Measurements from ENCODE around the gene ELF5.
A peak's percentile ranks its signal among the peaks of the same experiment; 100 is the strongest.

The ELF5 gene

DNA sequence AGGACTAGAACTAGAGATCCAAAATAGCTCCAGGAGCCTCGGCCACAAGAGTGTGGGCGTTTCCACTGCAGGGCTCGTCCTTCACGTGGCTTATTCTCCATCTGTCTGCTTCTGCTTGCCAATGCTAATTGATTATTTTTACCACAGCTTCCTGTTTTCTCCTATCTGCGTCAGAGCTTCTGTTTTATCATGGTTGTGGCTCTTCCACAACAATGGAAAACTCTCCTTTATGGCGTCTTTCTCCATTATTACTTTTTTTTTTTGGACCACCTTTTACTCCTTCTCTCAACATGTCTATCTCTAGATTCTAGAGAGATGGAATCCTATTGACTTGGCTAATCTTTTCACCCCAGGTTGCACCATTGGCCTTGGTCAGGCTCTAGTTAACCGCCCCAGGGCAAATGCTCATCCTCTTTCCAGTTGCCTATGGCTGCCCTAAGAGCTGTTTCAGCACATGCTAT, 49.0 kb downstream of the ELF5 start:
- Histone ChIP-seq H3K9me3 (ENCODE audit: insufficient read depth, low read length) (peaks cover 13% of the 10 kb centered on the region), H3K4me3 (ENCODE audit: insufficient read length, low read depth) (no peak overlapping the region), H3K4me1 (ENCODE audit: insufficient read depth, insufficient read length) (no peaks in the 10 kb centered on the region), H3K36me3 (ENCODE audit: insufficient read depth, insufficient read length, low read length) (no peaks in the 10 kb centered on the region), H3K27me3 (ENCODE audit: insufficient read depth, insufficient read length) (no peaks in the 10 kb centered on the region), H3K9ac (ENCODE audit: insufficient read length, low read depth) (no peak overlapping the region)
- DNase-seq (ENCODE audit: low read depth, low spot score) = no peak
- TF ChIP-seq ZNF274 (IDR thresholded peaks at IDR 0.05; ENCODE audit: low read depth, low read length) (no peak), YY1 (IDR thresholded peaks at IDR 0.05; ENCODE audit: insufficient read depth, insufficient read length) (no peak), SUZ12 (IDR thresholded peaks at IDR 0.05; ENCODE audit: extremely low read depth, insufficient read depth, insufficient read length) (no peak)

DNA sequence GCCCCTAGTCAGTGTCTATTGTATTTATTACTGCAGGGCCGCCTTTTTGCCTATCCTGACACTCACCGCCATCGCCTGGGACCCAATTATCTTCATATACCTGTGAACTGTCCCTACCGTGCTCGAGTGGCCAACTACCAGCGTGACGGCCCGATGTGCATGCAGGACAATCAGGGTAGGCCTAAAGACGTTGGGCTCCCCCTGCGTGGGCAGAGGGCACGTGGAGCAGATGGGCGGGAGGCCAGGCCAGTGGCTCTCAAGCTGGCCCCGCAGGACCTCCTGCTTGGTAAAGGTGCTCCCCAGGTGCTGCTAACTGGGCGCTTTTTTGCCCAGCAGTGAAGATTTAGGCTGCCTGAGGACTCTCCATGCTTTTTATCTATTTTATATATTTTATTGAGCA, 52.4 kb downstream of the ELF5 start:
- Histone ChIP-seq H3K27me3 (ENCODE audit: insufficient read depth, insufficient read length) (no peaks in the 10 kb centered on the region), H3K9ac (ENCODE audit: insufficient read length, low read depth) (no peak overlapping the region), H3K9me3 (ENCODE audit: insufficient read depth, low read length) (no peaks in the 10 kb centered on the region), H3K4me1 (ENCODE audit: insufficient read depth, insufficient read length) (no peaks in the 10 kb centered on the region), H3K36me3 (ENCODE audit: insufficient read depth, insufficient read length, low read length) (no peaks in the 10 kb centered on the region), H3K4me3 (ENCODE audit: insufficient read length, low read depth) (no peak overlapping the region)
- DNase-seq (ENCODE audit: low read depth, low spot score) = no peak
- TF ChIP-seq ZNF274 (IDR thresholded peaks at IDR 0.05; ENCODE audit: low read depth, low read length) (no peak), YY1 (IDR thresholded peaks at IDR 0.05; ENCODE audit: insufficient read depth, insufficient read length) (no peak)

GRCh38 chr11:34460278-34460677, 53.3 kb downstream of the ELF5 start:
- Histone ChIP-seq H3K4me3 (ENCODE audit: insufficient read length, low read depth) (no peak overlapping the region), H3K36me3 (ENCODE audit: insufficient read depth, insufficient read length, low read length) (no peaks in the 10 kb centered on the region), H3K9me3 (ENCODE audit: insufficient read depth, low read length) (no peaks in the 10 kb centered on the region), H3K4me1 (ENCODE audit: insufficient read depth, insufficient read length) (no peaks in the 10 kb centered on the region), H3K9ac (ENCODE audit: insufficient read length, low read depth) (no peak overlapping the region), H3K27me3 (ENCODE audit: insufficient read depth, insufficient read length) (no peaks in the 10 kb centered on the region)
- DNase-seq (ENCODE audit: low read depth, low spot score) = no peak
- TF ChIP-seq YY1 (IDR thresholded peaks at IDR 0.05; ENCODE audit: insufficient read depth, insufficient read length) (no peak), SUZ12 (IDR thresholded peaks at IDR 0.05; ENCODE audit: extremely low read depth, insufficient read depth, insufficient read length) (no peak), ZNF274 (IDR thresholded peaks at IDR 0.05; ENCODE audit: low read depth, low read length) (no peak)

DNA sequence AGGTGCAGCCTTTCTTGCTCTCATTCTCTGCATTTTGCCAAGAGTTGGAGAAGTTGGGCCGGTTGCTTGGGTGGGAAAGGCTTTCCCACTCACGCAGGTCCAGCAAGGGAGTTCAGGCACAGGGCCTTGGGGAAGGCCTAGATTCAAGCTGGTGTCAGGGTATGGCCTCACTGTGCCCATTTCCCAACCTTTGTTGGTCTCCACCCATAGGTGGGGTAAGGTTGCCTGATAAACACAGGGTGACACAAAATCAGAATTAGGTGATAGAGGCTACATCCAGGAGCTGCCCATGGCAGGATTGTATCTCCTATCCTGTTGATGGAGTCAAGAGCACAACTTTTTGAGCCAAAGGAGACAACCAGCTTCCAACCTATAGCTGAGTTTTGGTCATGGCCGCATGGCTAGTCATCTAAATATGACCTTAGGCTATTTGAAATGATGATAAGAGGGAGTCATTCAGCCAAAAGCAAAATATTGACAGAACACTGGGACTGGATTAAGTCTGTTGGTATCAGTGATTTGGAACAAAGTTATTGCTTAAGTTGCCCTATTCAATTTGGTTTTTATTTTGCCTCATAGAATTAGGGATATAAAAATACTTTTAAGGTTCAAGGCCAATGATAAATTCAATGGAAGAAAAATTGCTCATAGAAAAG, 54.0 kb downstream of the ELF5 start:
- Histone ChIP-seq H3K9ac (ENCODE audit: insufficient read length, low read depth) (no peak overlapping the region), H3K4me1 (ENCODE audit: insufficient read depth, insufficient read length) (no peaks in the 10 kb centered on the region), H3K9me3 (ENCODE audit: insufficient read depth, low read length) (no peaks in the 10 kb centered on the region), H3K4me3 (ENCODE audit: insufficient read length, low read depth) (no peak overlapping the region), H3K27me3 (ENCODE audit: insufficient read depth, insufficient read length) (no peaks in the 10 kb centered on the region), H3K36me3 (ENCODE audit: insufficient read depth, insufficient read length, low read length) (no peaks in the 10 kb centered on the region)
- no peak for DNase-seq (ENCODE audit: low read depth, low spot score)
- TF ChIP-seq YY1 (IDR thresholded peaks at IDR 0.05; ENCODE audit: insufficient read depth, insufficient read length) = no peak
- no peak for TF ChIP-seq SUZ12 (IDR thresholded peaks at IDR 0.05; ENCODE audit: extremely low read depth, insufficient read depth, insufficient read length)
- no peak for TF ChIP-seq ZNF274 (IDR thresholded peaks at IDR 0.05; ENCODE audit: low read depth, low read length)

GRCh38 chr11:34458525-34458924, 55.1 kb downstream of the ELF5 start:
- peak; percentile 33 for DNase-seq (ENCODE audit: low read depth, low spot score)
- Histone ChIP-seq H3K4me3 (ENCODE audit: insufficient read length, low read depth) (no peak overlapping the region), H3K9ac (ENCODE audit: insufficient read length, low read depth) (no peak overlapping the region), H3K27me3 (ENCODE audit: insufficient read depth, insufficient read length) (no peaks in the 10 kb centered on the region), H3K9me3 (ENCODE audit: insufficient read depth, low read length) (no peaks in the 10 kb centered on the region), H3K36me3 (ENCODE audit: insufficient read depth, insufficient read length, low read length) (no peaks in the 10 kb centered on the region), H3K4me1 (ENCODE audit: insufficient read depth, insufficient read length) (no peaks in the 10 kb centered on the region)
- TF ChIP-seq ZNF274 (IDR thresholded peaks at IDR 0.05; ENCODE audit: low read depth, low read length) (no peak), YY1 (IDR thresholded peaks at IDR 0.05; ENCODE audit: insufficient read depth, insufficient read length) (no peak), SUZ12 (IDR thresholded peaks at IDR 0.05; ENCODE audit: extremely low read depth, insufficient read depth, insufficient read length) (no peak)

DNA sequence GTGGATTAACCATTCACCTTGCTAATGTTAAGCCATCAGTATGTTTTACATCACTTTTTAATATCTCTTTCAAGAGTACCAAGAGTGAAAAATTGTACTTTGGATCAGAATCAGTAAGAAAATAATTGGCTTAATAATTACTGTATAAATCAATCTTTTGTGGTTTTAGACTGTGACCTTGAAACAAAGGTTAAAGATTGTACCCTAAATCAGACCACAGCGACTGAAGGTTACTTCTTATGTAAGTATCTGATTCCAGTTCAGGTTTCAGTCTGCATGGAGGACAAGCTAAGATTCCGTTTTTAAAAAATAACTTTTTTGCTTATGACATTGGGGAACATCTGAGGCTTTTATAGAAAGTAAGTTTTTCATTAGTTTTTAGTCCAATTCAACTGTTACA, 56.0 kb downstream of the ELF5 start:
- H3K9me3 ChIP-seq (ENCODE audit: insufficient read depth, low read length) = no peaks in the 10 kb centered on the region
- H3K4me3 ChIP-seq (ENCODE audit: insufficient read length, low read depth) = no peak overlapping the region
- H3K27me3 ChIP-seq (ENCODE audit: insufficient read depth, insufficient read length) = no peaks in the 10 kb centered on the region
- no peak for DNase-seq (ENCODE audit: low read depth, low spot score)
- no peaks in the 10 kb centered on the region for H3K36me3 ChIP-seq (ENCODE audit: insufficient read depth, insufficient read length, low read length)
- no peak overlapping the region for H3K9ac ChIP-seq (ENCODE audit: insufficient read length, low read depth)
- H3K4me1 ChIP-seq (ENCODE audit: insufficient read depth, insufficient read length) = no peaks in the 10 kb centered on the region
- TF ChIP-seq YY1 (IDR thresholded peaks at IDR 0.05; ENCODE audit: insufficient read depth, insufficient read length) = no peak
- TF ChIP-seq ZNF274 (IDR thresholded peaks at IDR 0.05; ENCODE audit: low read depth, low read length) = no peak
- no peak for TF ChIP-seq SUZ12 (IDR thresholded peaks at IDR 0.05; ENCODE audit: extremely low read depth, insufficient read depth, insufficient read length)

DNA sequence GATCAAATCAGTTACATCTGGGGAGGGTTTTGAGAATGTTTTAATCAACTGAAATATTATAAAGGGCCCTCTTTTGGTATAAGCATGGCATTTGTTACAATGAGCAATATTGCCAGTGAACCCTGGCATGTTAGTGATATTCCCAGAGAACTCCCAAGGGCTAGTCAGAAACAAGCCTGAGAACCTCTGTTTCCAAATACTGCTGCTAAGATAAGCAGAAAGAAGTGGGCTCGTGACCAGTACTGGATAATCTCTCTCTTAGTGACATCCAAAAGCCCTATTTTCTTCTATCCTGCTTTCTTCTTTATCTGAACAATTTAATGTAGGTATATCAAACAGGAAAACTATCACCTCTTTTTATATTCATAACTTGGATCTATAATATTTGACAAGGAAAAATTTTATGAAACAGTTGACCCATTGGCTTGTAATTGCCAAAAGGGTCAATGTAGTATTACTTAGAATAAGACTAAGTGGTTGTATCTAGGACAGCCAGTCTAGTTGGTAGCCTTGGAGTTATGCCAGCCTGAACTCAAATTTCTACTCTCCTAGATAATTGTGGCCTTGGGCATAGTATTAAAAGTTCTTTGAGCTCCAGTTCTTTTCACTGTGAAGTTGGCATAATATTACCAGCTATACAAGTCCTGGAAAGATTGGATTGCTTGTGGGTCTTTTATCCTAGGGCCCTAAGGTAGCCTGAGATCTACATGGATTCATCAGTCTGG, 59.1 kb downstream of the ELF5 start:
- TF ChIP-seq YY1 (IDR thresholded peaks at IDR 0.05; ENCODE audit: insufficient read depth, insufficient read length) (no peak), ZNF274 (IDR thresholded peaks at IDR 0.05; ENCODE audit: low read depth, low read length) (no peak), SUZ12 (IDR thresholded peaks at IDR 0.05; ENCODE audit: extremely low read depth, insufficient read depth, insufficient read length) (no peak)
- DNase-seq (ENCODE audit: low read depth, low spot score) = no peak
- no peaks in the 10 kb centered on the region for H3K36me3 ChIP-seq (ENCODE audit: insufficient read depth, insufficient read length, low read length)
- no peaks in the 10 kb centered on the region for H3K27me3 ChIP-seq (ENCODE audit: insufficient read depth, insufficient read length)
- no peak overlapping the region for H3K9ac ChIP-seq (ENCODE audit: insufficient read length, low read depth)
- H3K4me3 ChIP-seq (ENCODE audit: insufficient read length, low read depth) = no peak overlapping the region
- no peaks in the 10 kb centered on the region for H3K4me1 ChIP-seq (ENCODE audit: insufficient read depth, insufficient read length)
- H3K9me3 ChIP-seq (ENCODE audit: insufficient read depth, low read length) = no peaks in the 10 kb centered on the region

Data from NT2/D1 (cell line).